ENCODE measurements around the gene TOX4.
"Not testable (repeated sequence)": the region's sequence is repeated elsewhere in the genome, so short reads cannot be mapped to it uniquely, and the experiment has no call there.

The TOX4 gene

GRCh38 chr14:21536418-21537089, 59.6 kb downstream of the TOX4 start:
- DNase-seq: no peak

DNA sequence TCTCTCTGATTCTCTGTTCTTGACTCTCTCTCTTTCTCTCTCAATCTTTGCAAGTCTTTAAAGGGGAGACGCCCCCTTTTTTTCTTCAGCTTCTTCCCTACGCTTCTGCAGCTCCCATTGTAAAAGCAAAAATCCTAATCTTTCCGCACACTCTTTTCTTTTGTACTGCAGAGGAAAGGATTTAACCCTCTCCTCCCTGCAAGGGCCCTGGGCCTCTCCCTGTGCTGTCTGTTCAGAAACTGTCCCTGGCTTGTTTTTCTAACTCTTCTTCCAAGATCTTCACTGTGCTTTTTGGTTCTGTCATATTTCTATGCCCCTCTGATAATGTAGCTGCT, 60.1 kb downstream of the TOX4 start:
- DNase-seq: no peak

DNA sequence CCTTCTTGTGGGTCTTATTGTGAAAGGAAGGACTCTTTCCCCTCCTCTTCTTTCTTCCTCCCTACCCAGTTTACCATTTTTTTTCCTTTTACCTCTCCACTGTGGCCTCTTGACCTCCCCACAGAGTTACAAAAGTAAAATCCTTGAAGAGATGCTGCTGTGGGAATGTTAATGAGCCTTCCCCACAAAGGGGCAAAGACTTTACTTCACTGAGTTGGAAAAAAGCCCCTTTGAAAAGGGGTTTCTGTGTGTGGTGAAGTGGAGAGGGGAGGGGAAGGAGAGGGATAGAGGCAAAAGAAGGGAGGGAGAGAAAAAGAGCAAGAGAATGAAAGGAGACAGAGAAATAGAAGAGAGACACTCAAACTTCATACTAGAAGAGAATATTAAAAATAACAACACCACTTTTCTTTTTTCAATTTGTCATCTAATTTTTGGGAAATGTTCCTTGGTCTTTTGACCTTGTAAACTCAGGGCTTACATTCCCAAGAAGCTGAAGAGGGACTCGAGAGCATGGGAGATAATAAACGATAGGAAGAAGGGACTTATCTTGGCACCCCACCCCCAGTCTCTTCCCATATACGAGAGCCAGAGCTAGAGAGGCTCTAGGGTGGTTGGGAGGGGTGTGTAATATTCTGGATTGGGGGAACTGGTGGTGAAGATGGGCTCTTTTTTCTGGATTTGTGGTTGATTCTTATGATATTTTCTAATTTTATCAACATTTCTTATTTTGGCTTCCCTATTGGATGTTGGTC, 62.4 kb downstream of the TOX4 start:
- DNase-seq: no peak

GRCh38 chr14:21541413-21542074, 64.5 kb downstream of the TOX4 start:
- DNase-seq: no peak

- no peak for DNase-seq
Observed at GRCh38 chr14:21543521-21543960, 66.5 kb downstream of the TOX4 start.

GRCh38 chr14:21543963-21544362, 67.0 kb downstream of the TOX4 start:
- DNase-seq: no peak

GRCh38 chr14:21544588-21544987, 67.6 kb downstream of the TOX4 start:
- not testable (repeated sequence) for DNase-seq
